CD4-positive, alpha-beta T cell (primary cell): Measurements from ENCODE around the gene STIM2. TPM values are rescaled to one million over a fixed set of nuclear protein-coding genes. Genes with fewer than 3 reads are reported as not detected.

Experiments
- ATAC-seq: fragments of 200-7000 bp; cut with Tn5 transposase; one replicate; pipeline ENCODE4 v1.10.0; 2022; ENCODE audit warnings: mild to moderate bottlenecking; ENCODE audit not compliant: poor library complexity
- CTCF ChIA-PET: fragments of 350-600 bp; sonication (Branson Sonifier 250); formaldehyde crosslinking; loops from one replicate; lab custom pipeline; 2021; ENCODE audit warnings: antibody characterized with exemption, inconsistent platforms; lab: Charles Lee
- POLR2A ChIA-PET: fragments of 350-600 bp; sonication (Branson Sonifier 250); formaldehyde crosslinking; loops from one replicate; lab custom pipeline; 2021; ENCODE audit warnings: antibody characterized with exemption, inconsistent platforms; lab: Charles Lee
- DNase-seq, 14 experiments: peaks; one replicate each; pipeline ENCODE4 v3.0.0-alpha.2; 2013 to 2020; ENCODE audit warnings: mixed read lengths in 2 of 14
- H3K27ac ChIP-seq, 2 donors: one replicate each; pipeline versions ENCODE4 v1.5.1 to v1.7.0; 2013; ENCODE audit warnings: low read length in 2 of 2, low read depth in 1 of 2, mild to moderate bottlenecking in 1 of 2
- H3K27me3 ChIP-seq, 2 experiments: 1 replicate in 1 of 2; 2 replicates in 1 of 2; pipeline versions ENCODE4 v1.6.1 to v1.7.0; 2013; ENCODE audit warnings: low read length in 2 of 2, control low read depth in 1 of 2, mild to moderate bottlenecking in 1 of 2, moderate library complexity in 1 of 2; ENCODE audit not compliant: insufficient read depth in 2 of 2, control insufficient read depth in 1 of 2
- H3K36me3 ChIP-seq: one replicate; pipeline ENCODE4 v1.6.1; 2013; ENCODE audit warnings: low read length, control low read depth; ENCODE audit not compliant: insufficient read depth
- H3K4me1 ChIP-seq: one replicate; pipeline ENCODE4 v1.6.1; 2013; ENCODE audit warnings: low read length, control low read depth; ENCODE audit not compliant: insufficient read depth
- H3K4me3 ChIP-seq: one replicate; pipeline ENCODE4 v1.5.1; 2013; ENCODE audit warnings: mild to moderate bottlenecking, low read length, moderate library complexity
- H3K9me3 ChIP-seq, 2 experiments: 1 replicate in 1 of 2; 2 replicates in 1 of 2; pipeline versions ENCODE4 v1.6.1 to v1.7.0; 2013; ENCODE audit warnings: low read length in 2 of 2, mild to moderate bottlenecking in 2 of 2, control low read depth in 1 of 2, moderate library complexity in 1 of 2; ENCODE audit not compliant: control insufficient read depth in 1 of 2, insufficient read depth in 1 of 2
- H3K27ac Mint-ChIP-seq: one replicate; pipeline ENCODE4 v1.8.0; 2020; ENCODE audit warnings: mixed read lengths
- H3K27me3 Mint-ChIP-seq: one replicate; pipeline ENCODE4 v1.8.0; 2021; ENCODE audit warnings: mixed read lengths
- H3K36me3 Mint-ChIP-seq: one replicate; pipeline ENCODE4 v1.8.0; 2021; ENCODE audit warnings: low read depth, mixed read lengths
- H3K4me1 Mint-ChIP-seq: one replicate; pipeline ENCODE4 v1.8.0; 2021; ENCODE audit warnings: low read depth, mixed read lengths
- H3K4me3 Mint-ChIP-seq: one replicate; pipeline ENCODE4 v1.8.0; 2020; ENCODE audit warnings: mild to moderate bottlenecking, mixed read lengths
- H3K9me3 Mint-ChIP-seq: one replicate; pipeline ENCODE4 v1.8.0; 2020; ENCODE audit warnings: mixed read lengths
- CTCF ChIP-seq: fragments of 200-600 bp; IDR thresholded peaks from one replicate; pipeline ENCODE4 v1.8.0; 2022; ENCODE audit warnings: antibody characterized with exemption, mild to moderate bottlenecking
- intact Hi-C, 2 experiments: fragments of 100-400 bp; cut with DNase I in 1 of 2; cut with micrococcal nuclease in 1 of 2; formaldehyde crosslinking; loops; one replicate each; pipeline versions ENCODE4 v1.15.1 to v1.9.0; 2023 to 2025; cut with DNase I, micrococcal nuclease
- total RNA-seq, 174 experiments: library from RNA in 2 of 174; stranded (reverse) in 2 of 174; gene quantifications; one replicate each; pipeline ENCODE4 v1.2.3 and lab custom pipeline; 2021 to 2026

The STIM2 gene
- total RNA-seq, 2 experiments from 2014 or later = 53.7 to 54.9 TPM

DNA sequence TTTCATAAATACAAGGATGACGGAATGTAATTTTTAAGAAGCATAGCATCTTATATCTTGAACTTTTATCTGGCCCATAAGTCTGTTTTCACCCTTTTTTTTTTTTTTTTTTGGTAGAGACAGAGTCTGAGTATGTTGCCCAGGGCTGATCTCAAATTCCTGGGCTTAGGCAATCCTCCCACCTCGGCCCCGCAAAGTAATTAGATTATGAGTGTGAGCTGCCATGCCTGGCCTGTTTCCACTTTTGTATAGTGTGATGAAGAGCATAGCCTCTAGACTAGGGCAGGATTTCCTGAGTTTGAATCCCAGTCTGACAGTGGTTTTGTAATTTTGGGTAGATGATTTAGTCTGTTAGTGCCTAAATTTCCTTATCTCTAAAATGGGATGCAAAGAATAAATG lies 11.0 kb downstream of the STIM2 start:
- Mint-ChIP-seq H3K36me3 (no peaks in the 10 kb centered on the region), H3K4me1 (peaks cover 83% of the 10 kb centered on the region), H3K9me3 (no peaks in the 10 kb centered on the region), H3K27ac (peak overlapping the region; percentile 46), H3K27me3 (no peaks in the 10 kb centered on the region), H3K4me3 (no peak overlapping the region)
- TF ChIP-seq CTCF = no peak
- ChIA-PET POLR2A (interaction anchor here (2.8 to 3.9 kb wide), 2 partner anchors 10 to 15 kb away, joined by 24 to 29 read pairs; partner anchors contain the start of gene STIM2), CTCF (interaction anchor here (4.2 to 4.5 kb wide), 2 partner anchors 10 to 14 kb away, joined by 18 to 21 read pairs; partner anchors contain the start of gene STIM2)
- ATAC-seq (no peak), DNase-seq (no peak)
- Histone ChIP-seq H3K27me3 (no peaks in the 10 kb centered on the region), H3K9me3 (no peaks in the 10 kb centered on the region), H3K36me3 (peaks cover 3% of the 10 kb centered on the region), H3K27ac (no peak overlapping the region), H3K4me3 (no peak overlapping the region), H3K4me1 (peaks cover 33% of the 10 kb centered on the region)
- intact Hi-C loops = loop anchor here in 1 of 2 experiments (10.0 kb wide), 1 partner anchor 1637 kb away; the partner anchor contains the start of gene PI4K2B

DNA sequence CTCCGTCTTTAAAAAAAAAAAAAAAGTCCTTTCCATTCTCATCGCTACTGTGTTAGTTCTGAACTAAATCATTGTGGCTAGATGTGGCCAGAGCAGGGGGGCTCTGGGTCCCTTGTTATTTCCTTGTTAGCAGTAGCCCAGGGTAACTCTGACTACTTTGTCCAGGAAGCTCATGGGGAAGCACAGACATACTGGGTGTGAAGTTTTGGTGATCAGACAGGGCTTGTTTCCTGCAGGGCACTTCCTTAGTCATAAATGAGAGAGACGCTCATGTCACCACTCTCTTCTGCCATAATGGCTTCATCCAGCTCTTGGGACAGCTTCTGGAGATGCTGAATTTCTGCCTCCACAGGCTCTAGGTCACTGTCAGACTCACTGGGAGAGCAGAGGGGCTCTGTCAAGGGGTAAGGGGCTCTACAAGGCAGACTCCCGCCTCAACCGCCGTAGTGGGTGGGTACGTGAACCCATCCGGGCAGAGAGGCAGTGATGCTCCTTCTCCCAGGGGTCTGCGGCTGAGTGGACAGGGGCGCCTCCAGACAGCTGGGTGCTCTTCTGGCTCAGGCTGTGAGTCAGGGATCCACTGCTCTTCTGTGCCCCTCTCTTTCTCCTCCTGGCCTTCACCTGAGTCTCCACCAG lies 12.9 kb downstream of the STIM2 start:
- Mint-ChIP-seq H3K9me3 (peaks cover 4% of the 10 kb centered on the region), H3K36me3 (peaks cover 10% of the 10 kb centered on the region), H3K27me3 (no peaks in the 10 kb centered on the region), H3K4me1 (peaks cover 86% of the 10 kb centered on the region), H3K4me3 (peak overlapping the region; percentile 62), H3K27ac (peak overlapping the region; percentile 68)
- Histone ChIP-seq H3K9me3 (no peaks in the 10 kb centered on the region), H3K27me3 (no peaks in the 10 kb centered on the region), H3K4me3 (no peak overlapping the region), H3K27ac (peak overlapping the region; percentile 24 to 49), H3K36me3 (peaks cover 3% of the 10 kb centered on the region), H3K4me1 (peaks cover 39% of the 10 kb centered on the region)
- ATAC-seq = peak; percentile 92
- no peak for TF ChIP-seq CTCF
- peak in 11 of 14 experiments; percentile 25 to 91 (median 47) for DNase-seq
- intact Hi-C loops = loop anchor here (1.0 to 10.0 kb wide), 2 partner anchors 11 to 1639 kb away; partner anchors contain the start of gene PI4K2B (in 1 of the 2)
- POLR2A ChIA-PET = interaction anchor here (0.6 to 3.9 kb wide), 5 partner anchors 8 to 16 kb away, joined by 5 to 29 read pairs (median 8); partner anchors contain the start of gene STIM2
- CTCF ChIA-PET = interaction anchor here (0.7 to 4.5 kb wide), 3 partner anchors 12 to 548 kb away, joined by 3 to 21 read pairs (median 18); partner anchors contain the start of gene STIM2

DNA sequence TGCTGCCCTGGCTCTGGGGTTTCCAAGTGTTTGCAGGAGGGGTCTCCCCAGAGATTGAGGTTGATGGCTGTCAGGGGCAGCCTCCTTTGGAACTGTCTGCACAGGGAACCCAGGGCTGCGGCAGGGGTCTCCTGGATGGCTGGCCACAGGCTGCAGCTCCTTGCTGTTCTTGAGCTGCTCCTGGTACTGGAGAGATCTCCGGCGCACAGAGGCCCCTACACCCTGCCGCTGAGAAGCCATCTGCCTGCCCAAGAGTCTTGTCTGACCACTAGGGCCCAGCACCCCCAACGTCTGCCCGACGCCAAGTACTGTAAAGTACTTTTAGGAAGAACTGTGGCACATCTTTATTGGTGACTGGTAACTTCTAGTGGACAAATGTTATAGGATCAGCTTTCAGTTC lies 13.5 kb downstream of the STIM2 start:
- TF ChIP-seq CTCF = no peak
- ChIA-PET POLR2A (interaction anchor here (1.5 to 3.9 kb wide), 3 partner anchors 10 to 12 kb away, joined by 5 to 29 read pairs (median 24); partner anchors contain the start of gene STIM2), CTCF (interaction anchor here (0.7 to 4.5 kb wide), 3 partner anchors 12 to 549 kb away, joined by 3 to 21 read pairs (median 18); partner anchors contain the start of gene STIM2)
- no peak overlapping the region for H3K4me3 Mint-ChIP-seq
- H3K36me3 Mint-ChIP-seq = peaks cover 15% of the 10 kb centered on the region
- ATAC-seq (no peak), DNase-seq (no peak)
- no peaks in the 10 kb centered on the region for H3K27me3 ChIP-seq
- H3K27me3 Mint-ChIP-seq = no peaks in the 10 kb centered on the region
- intact Hi-C loops = loop anchor here in 1 of 2 experiments (10.0 kb wide), 1 partner anchor 1639 kb away; the partner anchor contains the start of gene PI4K2B
- peak overlapping the region; percentile 68 for H3K27ac Mint-ChIP-seq
- H3K27ac ChIP-seq = peak overlapping the region; percentile 24 to 49
- H3K4me3 ChIP-seq = no peak overlapping the region
- H3K36me3 ChIP-seq = no peaks in the 10 kb centered on the region
- peaks cover 87% of the 10 kb centered on the region for H3K4me1 Mint-ChIP-seq
- H3K4me1 ChIP-seq = peaks cover 39% of the 10 kb centered on the region
- peaks cover 4% of the 10 kb centered on the region for H3K9me3 Mint-ChIP-seq
- no peaks in the 10 kb centered on the region for H3K9me3 ChIP-seq
